Epithelial cell of alveolus of lung (primary cell): ENCODE data around the gene SLC9A3. TPM values are rescaled to one million over a fixed set of nuclear protein-coding genes. Genes with fewer than 3 reads are reported as not detected.

Source experiments
- total RNA-seq: library from RNA; depleted of rRNA; stranded (reverse); fragments of >200 nt; gene quantifications from 2 replicates; pipeline ENCODE4 v1.2.1, GENCODE V29; 2015

Gene SLC9A3
- total RNA-seq, result 1.6 and 5.3 TPM in 2 replicates

DNA sequence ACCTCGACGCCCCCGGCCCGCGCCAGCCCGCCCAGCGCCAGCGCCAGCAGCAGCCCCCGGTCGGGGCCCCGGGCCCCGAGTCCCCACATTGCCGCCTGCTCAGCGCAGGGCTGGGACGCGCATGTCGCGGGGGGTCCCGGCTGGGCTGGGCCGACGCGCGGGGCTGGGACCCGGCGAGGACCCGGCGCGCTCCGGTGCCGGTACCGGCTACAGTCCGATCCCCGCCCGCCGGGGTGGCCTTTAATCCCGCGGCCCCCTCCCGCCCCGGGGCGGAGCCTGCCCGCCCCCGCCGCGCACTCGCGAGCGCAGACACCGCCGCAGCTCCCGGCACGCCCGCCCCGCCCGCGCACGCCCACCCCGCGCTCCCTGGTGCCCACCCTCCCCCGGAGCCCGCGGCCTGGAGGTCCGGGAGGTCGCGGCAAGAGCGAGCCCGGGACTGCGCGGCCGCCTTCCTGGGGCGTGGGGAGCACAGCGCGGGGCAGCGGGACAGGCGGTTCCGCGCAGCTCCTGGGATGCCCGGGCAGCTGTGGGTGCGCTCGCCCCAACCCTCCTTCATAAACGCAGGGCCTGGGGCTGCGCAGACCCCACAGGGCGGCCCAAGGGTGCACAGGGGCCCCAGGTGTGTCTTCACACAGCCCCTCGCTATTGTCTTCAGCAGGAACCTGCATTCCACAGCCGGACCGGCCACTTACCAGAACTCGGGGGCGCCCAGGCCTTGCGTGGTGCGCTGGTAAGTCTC is at the start of gene SLC9A3:
TSS of gene SLC9A3 (minus strand) at position 216 of the 739 bp plus-strand sequence.

DNA sequence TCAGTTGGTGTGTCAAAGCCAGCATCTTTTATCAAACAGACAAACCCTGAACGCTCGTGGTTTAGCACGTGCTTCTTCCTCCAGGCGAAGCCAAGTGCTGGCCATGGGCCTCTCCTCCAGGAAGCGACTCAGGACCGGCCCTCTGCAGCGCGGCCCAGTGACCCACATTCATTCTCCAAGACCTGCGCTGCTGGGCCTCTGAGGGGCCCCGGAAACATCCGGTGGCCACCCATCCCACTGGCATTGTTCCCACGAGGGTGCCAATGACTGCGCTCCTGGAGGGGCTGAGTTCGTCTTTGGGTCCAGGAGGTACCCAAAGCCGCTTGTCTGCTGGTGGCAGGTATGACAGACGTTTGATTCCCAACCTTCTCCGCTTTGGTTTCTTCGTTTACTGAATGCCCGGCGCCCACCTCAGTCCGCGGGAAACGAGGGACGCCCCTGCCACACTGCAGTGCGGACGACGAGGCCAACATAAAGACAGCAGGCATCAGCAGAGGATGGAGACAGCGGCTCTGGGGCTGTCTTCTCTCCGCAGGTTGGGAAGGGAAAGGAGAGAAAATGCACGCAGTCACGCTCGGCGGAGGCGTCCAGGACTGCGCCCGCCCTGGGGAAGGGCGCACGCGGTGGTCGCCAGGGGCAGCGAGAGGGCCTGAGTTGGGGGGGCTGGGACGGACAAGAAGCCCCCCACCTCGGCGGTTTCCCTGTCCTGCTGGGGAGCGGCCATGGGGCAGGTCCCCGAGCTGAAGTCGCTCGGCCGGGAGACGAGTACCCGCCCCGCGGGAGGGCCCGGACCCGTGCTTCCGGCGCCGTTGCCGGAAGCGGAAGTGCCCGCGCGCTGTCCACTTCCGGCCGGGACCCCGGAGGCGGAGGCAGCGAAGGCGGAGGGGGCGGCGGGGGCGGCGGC is 81.7 kb downstream of the SLC9A3 start, which contains the start of gene EXOC3:
TSS of gene EXOC3 (plus strand) at position 842 of the 904 bp plus-strand sequence. CDS start 3,030 bp downstream, outside the sequence.

Other genes starting within 250 kb of the SLC9A3 start
- gene AHRR, start 202.7 kb downstream of the SLC9A3 start, total RNA-seq, result 7.0 and 47.7 TPM in 2 replicates
- gene EXOC3, start 81.3 kb downstream of the SLC9A3 start, total RNA-seq, result 24.7 and 28.3 TPM in 2 replicates
- 1.6 and 3.4 TPM in 2 replicates for gene CEP72, start 87.9 kb upstream of the SLC9A3 start, total RNA-seq
- 0.24 TPM in 1 of 2 replicates, not detected in the other for gene TPPP, start 168.9 kb upstream of the SLC9A3 start, total RNA-seq